Measurements from ENCODE around the gene PRKCE.

- TF ChIP-seq REST (IDR thresholded peaks at IDR 0.05) (no peak), CTCF (IDR thresholded peaks at IDR 0.05; ENCODE audit: low read depth, low read length, missing input control) (no peak), YY1 (IDR thresholded peaks at IDR 0.05) (no peak), JUND (IDR thresholded peaks at IDR 0.05) (no peak), RXRA (IDR thresholded peaks at IDR 0.05) (no peak), SP1 (IDR thresholded peaks at IDR 0.05) (no peak), RAD21 (IDR thresholded peaks at IDR 0.05) (no peak), EGR1 (IDR thresholded peaks at IDR 0.05; ENCODE audit: low read depth in 2 of 2) (no peak), ZBTB33 (IDR thresholded peaks at IDR 0.05) (no peak), MAX (IDR thresholded peaks at IDR 0.05) (no peak), TAF1 (conservative IDR thresholded peaks at IDR 0.05) (no peak), HNF4A (conservative IDR thresholded peaks at IDR 0.05) (no peak), ATF3 (IDR thresholded peaks at IDR 0.05) (no peak), FOXA1 (IDR thresholded peaks at IDR 0.05) (no peak)
These were observed 419.6 kb downstream of the PRKCE start for GRCh38 chr2:46071074-46071473.

Data from liver (tissue), 3 donors.